Mesenchymal stem cell (in vitro differentiated cells and primary cell): Measurements from ENCODE around the gene YIPF4.
"Not testable (repeated sequence)": the region's sequence is repeated elsewhere in the genome, so short reads cannot be mapped to it uniquely, and the experiment has no call there.

Source experiments
- DNase-seq: peaks from one replicate; pipeline ENCODE4 v3.0.0-alpha.2; 2013
- H2AFZ ChIP-seq: one replicate; pipeline ENCODE4 v1.6.1; 2013; ENCODE audit warnings: low read depth, mild to moderate bottlenecking, control low read depth, inconsistent platforms, low read length, moderate library complexity
- H2AK5ac ChIP-seq: 2 replicates; pipeline ENCODE4 v1.6.1; 2013; ENCODE audit warnings: low read length, moderate library complexity, mild to moderate bottlenecking, inconsistent platforms; ENCODE audit not compliant: severe bottlenecking
- H2BK120ac ChIP-seq: one replicate; pipeline ENCODE4 v1.6.1; 2013; ENCODE audit warnings: low read depth, mild to moderate bottlenecking, inconsistent platforms, low read length, moderate library complexity
- H2BK12ac ChIP-seq, 2 experiments: one replicate each; pipeline ENCODE4 v1.6.1; 2013; ENCODE audit warnings: inconsistent platforms in 2 of 2, low read length in 2 of 2, mild to moderate bottlenecking in 2 of 2, moderate library complexity in 2 of 2, control low read depth in 1 of 2
- H2BK15ac ChIP-seq: one replicate; pipeline ENCODE4 v1.6.1; 2013; ENCODE audit warnings: mild to moderate bottlenecking, low read depth, inconsistent platforms; ENCODE audit not compliant: poor library complexity, severe bottlenecking
- H2BK5ac ChIP-seq: 2 replicates; pipeline ENCODE4 v1.6.1; 2013; ENCODE audit warnings: low read depth, mild to moderate bottlenecking, low read length, control low read depth, inconsistent platforms; ENCODE audit not compliant: poor library complexity, severe bottlenecking
- H3K14ac ChIP-seq, 2 experiments: one replicate each; pipeline ENCODE4 v1.6.1; 2013; ENCODE audit warnings: inconsistent platforms in 2 of 2, low read length in 2 of 2, control low read depth in 1 of 2, mild to moderate bottlenecking in 1 of 2, moderate library complexity in 1 of 2
- H3K18ac ChIP-seq, 2 experiments: one replicate each; pipeline ENCODE4 v1.6.1; 2013; ENCODE audit warnings: inconsistent platforms in 2 of 2, low read length in 2 of 2, control low read depth in 1 of 2, low read depth in 1 of 2, mild to moderate bottlenecking in 1 of 2
- H3K23ac ChIP-seq, 2 experiments: one replicate each; pipeline ENCODE4 v1.6.1; 2013; ENCODE audit warnings: inconsistent platforms in 2 of 2, low read length in 2 of 2, mild to moderate bottlenecking in 2 of 2, moderate library complexity in 2 of 2, control low read depth in 1 of 2
- H3K27ac ChIP-seq: 2 replicates; pipeline ENCODE4 v1.5.1; 2013; ENCODE audit warnings: mild to moderate bottlenecking, moderate library complexity, low read length, control low read depth, inconsistent platforms; ENCODE audit not compliant: poor library complexity, severe bottlenecking
- H3K27me3 ChIP-seq, 2 experiments: 2 replicates each; pipeline versions ENCODE4 v1.6.1 to v1.7.0; 2013; ENCODE audit warnings: low read length in 2 of 2, mild to moderate bottlenecking in 2 of 2, moderate library complexity in 2 of 2, control low read depth in 1 of 2, inconsistent platforms in 1 of 2; ENCODE audit not compliant: control insufficient read depth in 1 of 2, insufficient read depth in 1 of 2
- H3K36me3 ChIP-seq, 2 experiments: 2 replicates each; pipeline versions ENCODE4 v1.6.1 to v1.7.0; 2013; ENCODE audit warnings: low read length in 2 of 2, control low read depth in 1 of 2, inconsistent platforms in 1 of 2, low read depth in 1 of 2, mild to moderate bottlenecking in 1 of 2; ENCODE audit not compliant: insufficient read depth in 2 of 2, control insufficient read depth in 1 of 2
- H3K4ac ChIP-seq, 2 experiments: one replicate each; pipeline ENCODE4 v1.6.1; 2013; ENCODE audit warnings: inconsistent platforms in 2 of 2, low read length in 2 of 2, mild to moderate bottlenecking in 2 of 2, moderate library complexity in 2 of 2, control low read depth in 1 of 2, low read depth in 1 of 2
- H3K4me1 ChIP-seq: 2 replicates; pipeline ENCODE4 v1.6.1; 2013; ENCODE audit warnings: low read depth, low read length, control low read depth; ENCODE audit not compliant: control insufficient read depth, insufficient read depth
- H3K4me2 ChIP-seq: 2 replicates; pipeline ENCODE4 v1.6.1; 2013; ENCODE audit warnings: low read length, mild to moderate bottlenecking, inconsistent platforms; ENCODE audit not compliant: poor library complexity, severe bottlenecking
- H3K4me3 ChIP-seq, 2 experiments: 2 replicates each; pipeline versions ENCODE4 v1.5.1 to v1.7.0; 2013; ENCODE audit warnings: low read length in 2 of 2, mild to moderate bottlenecking in 2 of 2, control low read depth in 1 of 2, low read depth in 1 of 2; ENCODE audit not compliant: insufficient read depth in 1 of 2
- H3K79me1 ChIP-seq: replicated peaks from 2 replicates; pipeline ENCODE4 v1.6.1; 2013; ENCODE audit warnings: mild to moderate bottlenecking, control low read depth, low read length, inconsistent platforms; ENCODE audit not compliant: poor library complexity, severe bottlenecking
- H3K9ac ChIP-seq: 2 replicates; pipeline ENCODE4 v1.7.0; 2013; ENCODE audit warnings: mild to moderate bottlenecking, low read length, moderate library complexity
- H3K9me3 ChIP-seq: 2 replicates; pipeline ENCODE4 v1.7.0; 2013; ENCODE audit warnings: mild to moderate bottlenecking, low read length; ENCODE audit not compliant: control insufficient read depth
- H4K8ac ChIP-seq: one replicate; pipeline ENCODE4 v1.6.1; 2013; ENCODE audit warnings: inconsistent platforms, mild to moderate bottlenecking, low read length, moderate library complexity
- H4K91ac ChIP-seq: one replicate; pipeline ENCODE4 v1.6.1; 2013; ENCODE audit warnings: mild to moderate bottlenecking, low read length, inconsistent platforms
- WGBS: methylation state at CpG from one replicate; pipeline ENCODE4 v1.1.7; 2013; ENCODE audit warnings: mixed read lengths; 5-methylcytosine and 5-hydroxymethylcytosine counted together

Gene YIPF4

GRCh38 chr2:32330136-32330535, 52.4 kb downstream of the YIPF4 start:
- 96% methylated on average over 1 of the region's 2 CpGs for WGBS
- Histone ChIP-seq H4K8ac (no peak overlapping the region), H3K9me3 (no peaks in the 10 kb centered on the region), H3K4ac (no peak overlapping the region), H2BK15ac (no peak overlapping the region), H2AFZ (no peak overlapping the region), H2BK5ac (no peak overlapping the region), H3K4me1 (peaks cover 5% of the 10 kb centered on the region), H3K18ac (no peak overlapping the region), H3K14ac (no peak overlapping the region), H2BK12ac (no peak overlapping the region), H3K4me3 (no peak overlapping the region), H3K27ac (no peak overlapping the region), H4K91ac (no peak overlapping the region), H2AK5ac (no peak overlapping the region), H3K4me2 (no peak overlapping the region), H3K9ac (no peak overlapping the region), H3K23ac (no peak overlapping the region), H3K79me1 (no peaks in the 10 kb centered on the region), H2BK120ac (no peak overlapping the region), H3K27me3 (no peaks in the 10 kb centered on the region), H3K36me3 (no peaks in the 10 kb centered on the region)
- no peak for DNase-seq

GRCh38 chr2:32342801-32343200, 65.1 kb downstream of the YIPF4 start:
- no peak overlapping the region for H3K14ac ChIP-seq
- H2AK5ac ChIP-seq, result no peak overlapping the region
- H3K27ac ChIP-seq, result no peak overlapping the region
- H3K4me2 ChIP-seq, result no peak overlapping the region
- no peaks in the 10 kb centered on the region for H3K9me3 ChIP-seq
- H3K79me1 ChIP-seq, result no peaks in the 10 kb centered on the region
- no peaks in the 10 kb centered on the region for H3K4me1 ChIP-seq
- no peak overlapping the region for H3K23ac ChIP-seq
- no peak overlapping the region for H2BK120ac ChIP-seq
- H2BK15ac ChIP-seq, result no peak overlapping the region
- H2BK12ac ChIP-seq, result no peak overlapping the region
- H2BK5ac ChIP-seq, result no peak overlapping the region
- H3K4me3 ChIP-seq, result no peak overlapping the region
- DNase-seq, result no peak
- H3K4ac ChIP-seq, result no peak overlapping the region
- WGBS, result 54% methylated on average over 2 of the region's 2 CpGs
- no peak overlapping the region for H3K9ac ChIP-seq
- no peak overlapping the region for H4K8ac ChIP-seq
- H3K36me3 ChIP-seq, result peaks cover 0 to 2% of the 10 kb centered on the region in 2 experiments
- H3K18ac ChIP-seq, result no peak overlapping the region
- H4K91ac ChIP-seq, result no peak overlapping the region
- no peaks in the 10 kb centered on the region for H3K27me3 ChIP-seq
- H2AFZ ChIP-seq, result no peak overlapping the region

- H2BK15ac ChIP-seq, H3K27ac ChIP-seq, H3K79me1 ChIP-seq, H3K36me3 ChIP-seq, H3K9ac ChIP-seq, H2AK5ac ChIP-seq, H2BK5ac ChIP-seq, H4K91ac ChIP-seq, H3K14ac ChIP-seq, DNase-seq, H2BK120ac ChIP-seq, H3K27me3 ChIP-seq, H3K18ac ChIP-seq, H3K4me3 ChIP-seq, H3K4me2 ChIP-seq, H3K23ac ChIP-seq, H2BK12ac ChIP-seq, H3K4ac ChIP-seq, H4K8ac ChIP-seq, H3K4me1 ChIP-seq, H2AFZ ChIP-seq, H3K9me3 ChIP-seq: not testable (repeated sequence)
- WGBS, result 100% methylated on average over 3 of the region's 3 CpGs
Measured at GRCh38 chr2:32350797-32351196, 73.1 kb downstream of the YIPF4 start.

- Histone ChIP-seq H3K4me3 (peak overlapping the region; percentile 96 to 99), H3K27me3 (no peaks in the 10 kb centered on the region), H2BK15ac (peak overlapping the region; percentile 94), H2BK120ac (peak overlapping the region; percentile 77), H3K18ac (peak overlapping the region; percentile 100), H3K4me2 (peak overlapping the region; percentile 86), H3K9me3 (no peaks in the 10 kb centered on the region), H2AFZ (peak overlapping the region; percentile 74), H4K8ac (peak overlapping the region; percentile 99), H2BK12ac (peak overlapping the region in 1 of 2 experiments; percentile 61), H3K14ac (peak overlapping the region in 1 of 2 experiments; percentile 92), H2BK5ac (peak overlapping the region; percentile 92), H3K4me1 (peaks cover 3% of the 10 kb centered on the region), H3K4ac (peak overlapping the region; percentile 91 to 93), H3K23ac (peak overlapping the region; percentile 83 to 99), H2AK5ac (no peak overlapping the region), H3K27ac (peak overlapping the region; percentile 97), H3K79me1 (no peaks in the 10 kb centered on the region), H3K36me3 (peaks cover 0 to under 1% of the 10 kb centered on the region in 2 experiments), H4K91ac (peak overlapping the region; percentile 99), H3K9ac (peak overlapping the region; percentile 94)
- 0% methylated on average over 8 of the region's 10 CpGs for WGBS
- no peak for DNase-seq
Measured at GRCh38 chr2:32355976-32356680, 78.4 kb downstream of the YIPF4 start.
